ENCODE data around the gene GTF2H3.

GRCh38 chr12:123670882-123671728, 37.5 kb downstream of the GTF2H3 start, which contains the start of gene TCTN2:
- TF ChIP-seq CTCF (IDR thresholded peaks at IDR 0.05) (no peak), POLR2A (IDR thresholded peaks at IDR 0.05) (no peak)
